ENCODE data around the gene TBC1D3K. TPM values are rescaled to one million over a fixed set of nuclear protein-coding genes. Genes with fewer than 3 reads are reported as not detected.

Gene TBC1D3K
- not detected in 2 replicates for total RNA-seq

GRCh38 chr17:37924115-37924514, at the start of gene TBC1D3K:
TSS of gene TBC1D3K (plus strand) at chr17:37924415. CDS start at chr17:37926000, 1,585 bp downstream.

Small RNAs within 50 kb of the gene (small RNA-seq; reads per million reads assigned to genes)
- gene RF00001 = not detected
- not detected for gene RNU6-489P

Other genes starting within 250 kb of the TBC1D3K start
- gene HNF1B, start 179.4 kb upstream of the TBC1D3K start, total RNA-seq = not detected in 2 replicates
- 1.2 and 3.7 TPM in 2 replicates for gene TBC1D3L, start 64.6 kb downstream of the TBC1D3K start, total RNA-seq
- gene TBC1D3D, start 79.6 kb downstream of the TBC1D3K start, total RNA-seq = not detected in 2 replicates
- 1.3 TPM in 1 of 2 replicates, not detected in the other for gene TBC1D3C, start 144.2 kb downstream of the TBC1D3K start, total RNA-seq
- gene TBC1D3E, start 203.5 kb downstream of the TBC1D3K start, total RNA-seq = not detected in 2 replicates